HL-60 (cell line): ENCODE measurements around the gene FARP2. TPM values are rescaled to one million over a fixed set of nuclear protein-coding genes. Genes with fewer than 3 reads are reported as not detected.

ENCODE experiments used
- DNase-seq, 2 experiments: peaks; one replicate each; pipeline ENCODE4 v3.0.0-alpha.2; 2010 to 2020; ENCODE audit warnings: low read depth in 1 of 2, low spot score in 1 of 2
- H3K27ac ChIP-seq: fragments of 250-450 bp; sonication (Bioruptor Pico); replicated peaks from 2 replicates; pipeline ENCODE4 v1.5.1; 2020; ENCODE audit warnings: mild to moderate bottlenecking, moderate library complexity
- H3K27me3 ChIP-seq: fragments of 250-450 bp; sonication (Bioruptor Pico); 2 replicates; pipeline ENCODE4 v1.5.1; 2021; ENCODE audit warnings: mild to moderate bottlenecking, moderate library complexity; ENCODE audit not compliant: insufficient read depth, poor library complexity, severe bottlenecking
- H3K4me3 ChIP-seq: replicated peaks from 2 replicates; pipeline ENCODE4 v1.5.1; 2011; ENCODE audit warnings: mild to moderate bottlenecking, control low read depth, low read length; ENCODE audit not compliant: insufficient read depth
- GABPA ChIP-seq: IDR thresholded peaks from 2 replicates; pipeline ENCODE4 v1.6.1; 2012; ENCODE audit warnings: low read depth
- POLR2AphosphoS5 ChIP-seq: IDR thresholded peaks from 2 replicates; pipeline ENCODE4 v1.6.1; 2012; ENCODE audit warnings: low read depth
- REST ChIP-seq: IDR thresholded peaks from 2 replicates; pipeline ENCODE4 v1.6.1; 2012; ENCODE audit warnings: low read depth; ENCODE audit not compliant: insufficient replicate concordance
- SPI1 ChIP-seq: IDR thresholded peaks from 2 replicates; pipeline ENCODE4 v1.6.1; 2012; ENCODE audit warnings: low read depth, mild to moderate bottlenecking, borderline replicate concordance
- microRNA-seq: library from miRNA; unstranded; fragments of <30 nt; microRNA quantifications from one replicate; pipeline ENCODE4, GENCODE V29; 2018
- TF ChIP-seq, protein P1 (sequence below): IDR thresholded peaks from one replicate; pipeline ENCODE4 v1.5.1; 2011; ENCODE audit warnings: low read length, control low read depth, inconsistent platforms; ENCODE audit not compliant: insufficient read depth

FARP2 gene

GRCh38 chr2:241541564-241542277 lies 185.6 kb downstream of the FARP2 start:
- Histone ChIP-seq H3K4me3 (no peak overlapping the region), H3K27ac (no peak overlapping the region), H3K27me3 (peaks cover 27% of the 10 kb centered on the region)
- TF ChIP-seq SPI1 = no peak
- TF ChIP-seq, protein P1, sequence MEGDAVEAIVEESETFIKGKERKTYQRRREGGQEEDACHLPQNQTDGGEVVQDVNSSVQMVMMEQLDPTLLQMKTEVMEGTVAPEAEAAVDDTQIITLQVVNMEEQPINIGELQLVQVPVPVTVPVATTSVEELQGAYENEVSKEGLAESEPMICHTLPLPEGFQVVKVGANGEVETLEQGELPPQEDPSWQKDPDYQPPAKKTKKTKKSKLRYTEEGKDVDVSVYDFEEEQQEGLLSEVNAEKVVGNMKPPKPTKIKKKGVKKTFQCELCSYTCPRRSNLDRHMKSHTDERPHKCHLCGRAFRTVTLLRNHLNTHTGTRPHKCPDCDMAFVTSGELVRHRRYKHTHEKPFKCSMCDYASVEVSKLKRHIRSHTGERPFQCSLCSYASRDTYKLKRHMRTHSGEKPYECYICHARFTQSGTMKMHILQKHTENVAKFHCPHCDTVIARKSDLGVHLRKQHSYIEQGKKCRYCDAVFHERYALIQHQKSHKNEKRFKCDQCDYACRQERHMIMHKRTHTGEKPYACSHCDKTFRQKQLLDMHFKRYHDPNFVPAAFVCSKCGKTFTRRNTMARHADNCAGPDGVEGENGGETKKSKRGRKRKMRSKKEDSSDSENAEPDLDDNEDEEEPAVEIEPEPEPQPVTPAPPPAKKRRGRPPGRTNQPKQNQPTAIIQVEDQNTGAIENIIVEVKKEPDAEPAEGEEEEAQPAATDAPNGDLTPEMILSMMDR = no peak
- TF ChIP-seq REST = no peak
- no peak for TF ChIP-seq POLR2AphosphoS5
- no peak for TF ChIP-seq GABPA
- no peak for DNase-seq

DNA sequence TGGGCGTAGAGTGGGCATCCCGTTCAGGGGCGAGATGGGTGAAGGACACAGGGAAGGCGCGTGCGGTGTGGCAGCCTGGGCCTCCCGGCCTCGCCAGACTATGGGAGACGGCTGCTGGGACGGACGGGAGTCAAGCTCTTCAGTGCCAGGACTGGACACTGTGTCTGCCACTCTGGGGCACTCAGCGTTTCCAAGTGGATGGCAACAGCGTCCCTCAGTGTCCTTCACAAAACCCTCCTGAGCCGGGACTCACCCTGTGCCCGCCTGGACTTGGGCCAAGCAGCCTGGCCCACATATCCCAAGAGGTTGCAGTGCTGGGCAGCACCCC lies 186.2 kb downstream of the FARP2 start:
- Histone ChIP-seq H3K27me3 (peaks cover 28% of the 10 kb centered on the region), H3K4me3 (no peak overlapping the region), H3K27ac (no peak overlapping the region)
- DNase-seq = no peak
- no peak for TF ChIP-seq GABPA
- TF ChIP-seq, protein P1 = no peak

Small RNA genes lying within 50 kb of the gene (microRNA-seq; reads per million reads assigned to microRNA genes)
- not detected for gene MIR3133
